ENCODE measurements around the gene NPAS3.

- TF ChIP-seq CTCF (IDR thresholded peaks at IDR 0.05) (no peak), ZFX (IDR thresholded peaks at IDR 0.05; ENCODE audit: borderline replicate concordance) (no peak)
Measured at GRCh38 chr14:33449268-33449667, 510.6 kb downstream of the NPAS3 start.

Measured in 22Rv1 (cell line).